ENCODE measurements around the gene ATP6V1B1.
A peak's percentile ranks its signal among the peaks of the same experiment; 100 is the strongest.

Gene ATP6V1B1

DNA sequence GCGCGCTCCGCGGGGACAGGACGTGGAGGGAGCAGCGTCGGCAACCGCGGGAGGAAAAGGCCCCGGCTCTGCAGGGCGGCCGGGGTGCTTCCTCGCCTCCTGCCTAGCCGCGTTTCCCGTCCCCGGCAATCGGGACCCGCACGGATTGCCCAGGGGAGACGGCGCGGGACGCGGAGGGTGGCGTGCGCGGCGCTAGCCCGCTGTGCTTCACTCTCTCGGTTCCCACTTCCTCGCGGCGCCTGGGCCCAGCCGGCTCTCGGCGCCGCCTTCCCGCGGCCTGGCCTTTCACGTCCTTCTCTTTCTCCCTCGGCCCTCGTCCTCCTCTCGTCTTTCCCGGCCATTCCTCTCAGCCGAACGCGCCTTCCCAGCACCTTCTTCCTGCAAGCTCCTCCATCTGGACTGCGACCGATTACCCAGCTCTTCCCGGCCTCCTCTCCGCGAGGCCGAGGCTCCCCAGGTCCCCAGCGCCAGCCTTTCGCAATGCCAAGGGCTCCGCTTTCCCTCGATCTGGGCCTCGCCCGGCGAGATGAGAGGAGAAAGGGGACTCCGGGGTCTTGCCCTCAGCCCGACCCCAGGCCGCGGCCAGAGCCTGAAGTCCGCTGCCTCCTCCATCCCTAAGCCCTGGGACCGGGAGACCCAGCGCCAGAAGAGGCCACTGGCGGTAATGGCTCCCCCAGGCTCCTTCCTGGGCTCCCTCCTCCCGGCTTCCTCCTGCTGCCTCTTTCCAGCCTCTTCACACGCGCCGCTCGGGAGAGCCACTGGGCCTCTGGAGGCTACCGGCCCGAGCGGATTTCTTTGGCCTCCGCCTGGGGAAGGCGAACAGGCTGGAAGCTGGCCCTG, 34.3 kb upstream of the ATP6V1B1 start:
- no peak for DNase-seq (ENCODE audit: low spot score)

DNA sequence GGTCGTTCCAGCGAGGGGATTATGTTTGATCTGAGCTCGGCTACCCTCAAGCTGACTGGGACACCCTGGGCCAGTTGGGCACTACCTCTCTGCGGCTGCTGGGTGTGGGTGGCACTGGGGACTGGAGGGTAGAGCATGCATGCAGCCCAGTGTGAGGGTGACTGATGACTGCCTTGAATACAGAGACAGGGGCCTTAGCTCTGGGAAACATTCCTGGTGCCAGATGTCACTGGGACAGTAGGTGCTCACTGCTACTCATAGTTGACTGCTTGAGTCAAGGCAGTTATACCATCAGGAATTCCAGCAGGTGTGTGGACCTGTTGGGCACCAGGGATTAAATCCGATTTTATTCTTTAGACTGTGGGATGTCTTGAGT, 33.6 kb upstream of the ATP6V1B1 start:
- no peak for DNase-seq (ENCODE audit: low spot score)

DNA sequence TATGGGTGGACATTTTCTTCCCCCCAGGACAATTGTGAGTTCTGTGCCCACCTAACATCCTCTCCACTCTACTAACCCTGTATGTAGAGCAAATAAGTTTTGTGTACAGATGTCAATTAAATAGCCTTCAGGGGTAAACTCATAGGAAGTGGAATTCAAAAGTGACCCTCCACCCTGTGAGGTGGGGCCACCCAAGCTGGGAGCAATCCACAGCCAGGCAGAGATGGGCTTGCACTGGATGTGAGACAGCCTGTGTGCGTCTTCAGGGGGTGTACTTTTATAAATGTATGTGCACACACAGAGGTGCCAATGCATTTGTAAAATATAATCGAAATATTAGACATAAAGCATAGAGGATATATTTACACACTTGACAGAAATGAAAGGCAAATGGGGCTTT, 33.1 kb upstream of the ATP6V1B1 start:
- DNase-seq (ENCODE audit: low spot score), result no peak

DNA sequence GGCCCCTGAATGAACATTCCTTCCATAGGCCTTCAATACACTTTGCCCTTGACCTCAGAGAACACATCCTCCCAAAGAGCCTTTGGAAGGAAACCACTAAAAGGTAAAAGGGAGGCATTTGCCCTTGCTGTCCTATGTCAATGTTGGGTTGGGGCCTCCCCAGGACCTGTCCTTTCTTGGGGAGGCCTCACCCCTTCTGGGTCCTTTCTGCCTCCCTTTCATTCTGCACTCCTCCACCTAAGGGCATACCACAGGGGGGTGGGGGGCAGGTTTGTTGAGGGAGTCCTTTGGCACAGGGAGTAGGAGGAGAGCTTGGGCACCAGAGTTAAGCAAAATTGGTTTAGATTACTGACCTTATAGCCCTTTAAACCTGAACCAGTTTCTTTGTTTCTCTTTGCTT, 32.5 kb upstream of the ATP6V1B1 start:
- DNase-seq (ENCODE audit: low spot score), result no peak

DNA sequence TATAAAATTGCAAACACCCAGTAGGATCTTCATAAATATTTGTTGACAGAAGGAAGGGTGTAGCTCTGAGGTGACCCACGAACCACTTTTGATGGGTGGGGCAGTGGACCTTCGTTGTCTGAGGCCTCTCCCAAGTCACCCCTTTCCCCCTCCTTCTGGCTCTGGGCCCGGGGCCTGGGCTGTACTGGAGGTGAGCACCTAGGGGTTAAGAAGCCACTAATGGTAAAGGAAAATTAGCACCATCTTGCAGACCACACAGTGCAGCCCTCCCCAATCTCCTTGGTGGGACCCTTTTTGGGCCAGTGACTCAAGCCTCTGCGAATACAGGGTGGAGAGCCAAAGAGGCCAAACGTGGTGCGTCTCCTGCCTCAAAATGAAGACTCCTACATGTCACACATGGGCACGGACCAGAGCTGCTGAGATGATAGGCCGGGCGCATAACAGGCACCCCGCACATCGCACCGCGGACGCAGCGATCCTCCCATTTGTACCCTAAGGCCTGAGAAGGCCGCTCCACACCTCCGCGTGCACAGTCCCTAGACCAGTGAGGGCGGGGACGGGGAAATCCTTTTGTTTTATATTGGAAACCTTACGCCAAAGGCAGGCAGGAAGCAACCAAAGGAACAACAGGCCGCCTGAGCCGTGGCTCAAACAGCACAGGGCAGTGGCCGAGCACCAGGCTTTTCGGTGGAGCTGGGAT, 31.9 kb upstream of the ATP6V1B1 start:
- DNase-seq (ENCODE audit: low spot score), result no peak

DNA sequence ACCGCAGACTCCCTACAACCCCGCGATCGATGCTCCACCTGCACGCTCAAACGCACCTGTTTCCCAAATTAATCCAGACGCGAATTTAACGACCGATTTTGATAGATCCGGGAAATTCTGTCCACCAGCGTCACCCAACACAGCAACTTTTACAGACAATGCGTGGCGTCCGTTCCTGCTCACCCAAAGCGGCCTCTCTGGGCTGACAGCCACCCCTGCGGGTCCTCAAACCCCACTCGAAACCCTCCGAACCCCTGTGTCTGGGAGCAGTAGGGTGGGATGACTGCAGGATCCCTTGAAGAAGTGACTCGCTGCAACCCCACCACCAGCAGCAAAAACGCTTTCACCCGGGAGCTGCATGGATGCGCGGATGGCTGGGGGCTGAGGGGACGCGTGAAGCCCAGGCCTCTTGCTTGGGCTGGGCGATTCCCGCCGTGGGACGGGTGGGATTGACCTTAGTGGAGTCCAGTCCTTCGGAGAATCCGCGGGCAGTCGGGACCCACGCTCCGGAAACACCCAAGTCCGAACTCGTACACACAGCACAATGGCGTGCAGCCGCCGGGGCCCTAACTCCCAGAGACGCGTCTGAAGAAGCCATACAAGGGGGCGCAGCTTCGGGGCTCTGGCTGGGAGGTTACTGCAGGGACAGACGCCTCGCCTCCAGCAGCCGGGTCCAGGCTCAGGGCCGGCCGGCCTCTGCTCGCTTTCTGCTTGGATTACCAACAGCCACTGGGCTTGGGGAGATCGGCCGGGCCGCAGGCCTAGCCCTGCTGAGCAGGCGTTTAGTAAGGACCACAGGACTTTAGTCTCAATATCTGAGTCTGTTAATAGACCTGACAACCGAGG, 31.1 kb upstream of the ATP6V1B1 start:
- no peak for DNase-seq (ENCODE audit: low spot score)

DNA sequence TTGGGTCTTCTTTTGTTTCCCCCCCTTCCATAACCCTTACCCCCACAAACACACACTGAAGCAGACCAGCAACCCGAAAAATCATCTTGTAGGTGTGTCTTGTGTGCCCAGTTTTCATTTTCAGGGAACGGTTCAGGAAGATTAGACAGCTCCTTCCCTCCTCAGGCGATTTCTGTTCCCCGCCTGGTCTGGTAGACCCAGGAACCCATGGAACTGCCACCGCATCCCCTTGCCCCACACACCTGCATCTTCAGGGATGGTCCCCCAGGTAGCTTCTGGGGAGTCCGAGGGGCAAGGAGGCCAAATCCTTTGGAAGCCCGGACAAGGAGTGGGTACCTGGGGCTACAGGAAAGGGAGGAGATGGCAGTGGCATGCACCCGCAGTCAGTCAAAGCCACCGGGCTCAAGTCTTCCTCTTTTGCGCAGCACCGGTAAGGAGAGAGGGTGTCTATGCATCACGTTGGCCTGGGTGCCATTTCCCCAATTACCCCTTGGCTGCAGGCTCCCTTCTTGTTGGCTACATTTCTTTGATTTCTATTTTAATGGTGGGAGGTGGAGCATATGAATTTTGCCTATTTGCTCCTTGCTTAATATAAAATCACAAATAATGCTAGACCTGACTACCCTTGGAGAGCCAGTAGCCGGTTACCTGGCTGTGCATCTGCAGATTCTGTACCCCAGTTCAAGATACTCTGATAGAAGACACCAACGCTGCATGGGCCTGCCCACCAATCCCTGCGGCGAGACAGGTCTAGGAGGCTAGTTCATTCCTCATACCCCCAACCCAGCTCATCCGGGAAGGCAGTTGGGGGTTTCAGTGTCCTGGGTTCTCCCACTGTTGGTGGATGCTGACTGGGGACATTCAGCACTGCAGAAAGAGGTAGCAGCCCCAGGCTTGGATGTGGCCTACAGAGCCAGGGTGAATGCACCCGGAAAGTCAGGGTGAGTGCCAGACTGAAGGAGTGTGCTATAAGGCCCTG, 30.0 kb upstream of the ATP6V1B1 start:
- DNase-seq (ENCODE audit: low spot score), result no peak

DNA sequence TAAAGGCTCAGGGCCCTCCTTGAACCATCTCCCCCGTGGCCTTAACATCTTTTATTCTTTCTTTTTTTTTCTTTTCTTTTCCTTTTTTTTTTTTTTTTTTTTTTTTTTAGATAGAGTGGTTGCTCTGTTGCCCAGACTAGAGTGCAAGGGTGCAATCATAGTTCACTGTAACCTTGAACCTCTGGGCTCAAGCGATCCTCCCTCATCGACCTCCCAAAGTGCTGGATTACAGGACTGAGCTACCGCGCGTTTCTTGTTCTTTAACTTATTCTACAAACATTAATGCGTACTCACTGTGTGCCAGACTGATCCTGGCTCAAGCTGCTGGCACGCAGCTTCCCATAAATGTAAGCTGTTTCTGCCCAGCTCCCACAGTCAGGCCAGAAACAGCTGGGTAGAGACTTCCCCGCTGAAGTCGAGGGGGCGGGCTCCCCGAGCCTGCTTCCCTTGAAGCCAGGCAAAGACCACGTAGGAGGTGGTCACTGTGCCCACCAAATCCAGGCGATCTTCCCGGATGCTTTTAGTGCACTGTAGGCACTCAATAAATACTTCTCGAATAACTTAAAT, 29.2 kb upstream of the ATP6V1B1 start:
- no peak for DNase-seq (ENCODE audit: low spot score)

DNA sequence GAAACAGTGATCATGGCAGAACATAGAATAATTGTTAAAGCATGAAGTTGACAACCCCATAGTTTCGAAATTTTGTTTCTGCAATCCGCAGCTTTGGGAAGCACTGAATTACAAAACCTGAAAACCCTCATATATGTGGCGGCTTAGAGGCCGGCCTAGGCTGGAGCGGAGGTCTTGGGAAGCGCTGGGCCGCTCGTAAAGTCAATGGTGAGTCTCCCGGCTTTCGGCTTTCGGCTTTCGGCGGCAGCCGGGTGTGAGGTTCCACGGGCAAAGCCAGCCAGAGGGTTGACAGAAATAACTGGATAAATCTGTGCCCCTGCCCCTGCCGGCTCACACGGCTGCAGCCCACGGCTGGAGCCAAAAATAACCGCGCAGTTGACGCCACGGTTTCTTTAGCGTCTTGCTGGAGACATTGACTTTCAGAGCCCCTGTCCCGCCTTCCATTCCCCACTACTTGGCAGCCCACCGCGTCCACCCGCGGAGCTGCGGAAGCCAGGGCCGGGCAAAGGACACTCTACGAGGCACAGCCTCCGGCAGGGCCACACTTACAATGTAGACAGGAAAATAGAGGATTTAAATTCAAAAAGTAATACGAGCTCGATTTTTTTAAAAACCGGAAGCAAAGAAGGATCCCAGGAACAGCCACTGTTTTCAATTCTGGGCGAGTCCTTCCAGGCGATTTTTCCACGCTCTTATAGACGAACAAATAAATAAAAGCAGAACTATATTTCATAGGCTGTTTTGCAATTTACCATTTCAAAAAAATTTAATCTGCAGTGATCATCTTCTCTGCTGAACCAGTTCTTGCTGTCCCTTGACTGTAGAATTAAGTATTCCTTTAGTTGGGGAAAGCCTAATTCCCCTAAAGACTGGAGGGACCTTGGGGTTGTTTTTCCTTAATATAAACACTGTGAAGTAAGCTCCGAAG, 28.3 kb upstream of the ATP6V1B1 start:
- DNase-seq (ENCODE audit: low spot score), result no peak

DNA sequence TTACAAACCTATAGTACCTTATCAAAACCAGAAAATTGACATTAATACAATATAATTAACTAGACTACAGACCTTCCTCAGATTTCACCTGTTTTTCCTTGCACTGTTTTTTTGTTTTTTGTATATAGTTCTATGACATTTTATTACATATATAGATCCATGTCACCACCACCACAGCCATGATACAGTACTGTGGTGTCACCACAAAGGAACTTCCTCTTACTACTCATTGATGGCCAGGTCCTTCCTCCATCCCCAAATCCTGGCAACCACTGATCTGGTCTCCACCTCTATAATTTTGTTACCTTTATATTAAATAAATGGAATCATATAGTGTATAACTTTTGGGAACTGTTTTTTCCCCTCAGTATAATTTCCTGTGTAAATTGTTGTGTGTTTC, 19.4 kb upstream of the ATP6V1B1 start:
- no peak for DNase-seq (ENCODE audit: low spot score)

DNA sequence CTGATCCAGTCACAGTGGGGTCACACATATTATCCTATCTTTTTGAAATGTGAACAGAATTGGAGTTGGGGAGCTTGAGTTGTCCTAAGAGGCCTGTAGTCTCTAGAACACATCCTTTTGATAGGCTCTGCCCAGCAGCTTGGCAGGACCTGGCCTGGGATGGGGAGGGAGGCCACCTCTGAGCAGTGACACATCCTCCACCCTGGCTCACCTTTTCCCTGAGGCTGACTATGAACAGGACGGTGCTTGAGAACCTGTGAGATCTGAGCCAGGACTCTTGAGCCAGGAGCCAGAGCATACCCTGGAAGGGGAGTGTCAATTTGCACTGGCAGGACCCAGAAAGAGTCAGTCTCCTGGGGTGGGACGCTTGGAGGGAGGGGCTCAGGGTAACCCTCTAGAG, 17.7 kb upstream of the ATP6V1B1 start:
- DNase-seq (ENCODE audit: low spot score), result no peak

DNA sequence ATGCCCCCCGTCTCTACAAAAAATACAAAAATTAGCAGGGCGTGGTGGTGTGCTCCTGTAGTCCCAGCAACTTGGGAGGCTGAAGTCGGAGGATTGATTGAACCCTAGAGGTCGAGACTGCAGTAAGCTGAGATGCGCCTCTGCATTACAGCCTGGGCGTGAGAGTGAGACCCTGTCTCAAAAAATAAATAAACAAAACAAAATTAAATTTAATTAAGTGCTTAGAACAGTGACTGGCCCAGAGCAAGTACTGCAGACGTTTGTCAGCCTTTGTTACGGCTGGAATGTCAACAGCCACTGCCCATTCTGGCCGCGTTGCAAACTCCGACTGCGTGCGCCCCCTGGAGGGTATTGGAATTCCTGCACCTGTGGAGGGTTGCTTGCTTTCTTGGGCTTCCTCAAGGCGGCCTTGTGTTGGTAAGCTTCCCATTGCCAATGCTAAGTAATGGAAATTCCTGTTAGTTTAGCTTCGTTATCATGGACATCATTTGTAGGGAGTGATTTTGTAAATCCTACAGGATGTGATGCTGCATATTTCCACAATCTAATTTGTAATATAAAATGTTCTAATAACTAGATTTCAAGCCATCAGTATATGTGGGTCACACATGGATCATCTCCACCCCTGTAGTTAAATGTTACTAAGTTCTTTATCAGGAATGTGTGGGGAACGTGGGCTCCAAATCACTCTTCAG, 15.9 kb upstream of the ATP6V1B1 start:
- peak; percentile 69 for DNase-seq (ENCODE audit: low spot score)

DNA sequence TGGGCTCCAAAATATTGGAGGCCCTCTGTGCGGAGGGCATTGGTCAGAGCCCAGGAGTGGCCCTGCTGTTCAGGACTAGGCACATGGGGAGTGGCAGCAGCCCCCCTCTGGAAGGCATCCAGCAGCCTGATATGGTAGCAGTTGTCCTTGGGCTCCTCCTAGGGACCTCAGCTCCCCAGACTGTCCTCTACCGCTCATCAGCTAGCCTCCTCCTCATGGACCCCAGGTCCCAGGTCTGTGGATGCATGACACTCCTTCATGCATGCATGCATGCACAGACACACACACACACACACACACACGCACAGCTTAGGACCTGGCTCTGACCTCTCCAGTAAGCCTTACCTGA, 15.4 kb upstream of the ATP6V1B1 start:
- DNase-seq (ENCODE audit: low spot score), result no peak

DNA sequence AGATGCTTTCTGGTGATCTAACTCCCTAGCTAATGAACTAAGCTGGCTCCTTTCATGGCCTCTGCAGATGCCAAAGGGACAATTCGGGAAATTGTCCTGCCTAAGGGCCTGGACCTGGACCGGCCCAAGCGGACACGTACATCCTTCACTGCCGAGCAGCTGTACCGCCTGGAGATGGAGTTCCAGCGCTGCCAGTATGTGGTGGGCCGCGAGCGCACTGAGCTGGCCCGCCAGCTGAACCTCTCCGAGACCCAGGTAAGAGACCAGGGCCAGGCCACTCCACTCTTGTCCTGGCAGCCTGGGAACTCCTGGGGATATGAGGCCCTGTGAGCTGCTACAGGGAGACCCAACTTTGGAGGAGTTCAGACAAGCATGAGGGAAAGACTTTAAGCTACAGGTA, 14.7 kb upstream of the ATP6V1B1 start:
- DNase-seq (ENCODE audit: low spot score), result no peak

DNA sequence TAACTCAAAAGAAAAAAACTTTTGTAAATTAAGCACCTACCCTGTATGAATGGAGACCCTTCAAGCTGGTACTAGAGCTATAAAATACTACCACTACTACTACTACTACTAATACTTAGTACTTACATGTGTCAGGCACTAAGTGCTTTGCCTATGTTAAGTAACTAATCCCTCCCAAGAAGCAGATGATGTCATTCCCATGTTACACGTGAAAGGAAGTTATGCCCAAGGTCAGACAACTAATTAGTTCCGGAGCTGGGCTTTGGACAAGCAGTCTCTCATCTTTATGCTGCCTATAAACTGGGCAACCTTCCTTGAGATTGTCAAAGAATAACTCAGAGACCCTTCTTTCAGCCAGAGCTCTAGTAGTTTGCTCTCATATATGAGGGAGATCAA, 13.9 kb upstream of the ATP6V1B1 start:
- DNase-seq (ENCODE audit: low spot score), result peak; percentile 19

DNA sequence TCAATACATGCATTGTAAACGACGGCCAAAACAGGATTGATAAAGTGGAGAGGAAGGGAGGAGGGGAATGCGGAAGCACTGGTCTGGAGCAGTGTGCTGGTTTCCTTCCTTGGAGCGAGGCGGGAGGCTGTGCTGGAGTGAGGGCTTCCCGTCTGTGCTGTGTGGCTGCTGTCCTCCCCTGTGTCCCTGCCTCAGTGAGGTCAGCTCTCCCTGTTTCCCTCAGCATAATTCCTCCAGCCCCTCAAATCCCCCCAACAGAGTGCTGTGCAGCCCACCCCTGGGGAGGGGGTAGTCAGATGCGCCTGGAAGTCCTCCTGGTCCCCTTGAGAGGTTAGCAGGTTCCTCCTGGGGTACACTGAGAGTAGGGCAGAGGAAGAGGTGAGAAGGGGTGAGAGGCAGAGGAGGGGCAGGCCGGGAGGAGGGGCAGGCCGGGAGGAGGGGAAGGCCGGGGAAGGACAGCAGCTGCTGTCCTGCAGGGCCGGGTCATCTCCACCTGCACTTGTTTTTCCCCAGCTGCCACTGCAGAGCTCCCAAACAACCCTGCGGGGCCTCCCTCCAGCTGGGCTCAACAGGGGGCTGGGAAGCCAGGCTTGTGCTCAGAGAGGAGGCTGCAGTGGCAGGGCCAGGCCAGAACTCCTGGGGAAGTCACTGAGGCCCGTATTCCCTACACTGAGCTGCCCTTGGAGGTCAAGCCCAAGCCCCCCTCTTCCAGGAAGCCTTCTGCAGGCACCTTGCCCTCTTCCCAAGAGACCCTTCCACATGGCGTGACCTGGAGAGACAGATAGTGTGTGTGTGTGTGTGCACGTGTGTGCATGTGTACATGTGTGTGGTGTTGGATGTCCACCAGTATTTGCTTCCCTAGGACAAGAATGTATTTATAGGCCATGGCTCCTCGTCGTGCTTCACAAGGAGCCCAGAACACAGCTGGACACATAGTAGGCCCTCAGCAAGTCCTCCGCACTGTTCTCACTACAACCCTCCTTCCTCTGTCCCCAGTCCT, 13.2 kb upstream of the ATP6V1B1 start:
- DNase-seq (ENCODE audit: low spot score), result no peak

DNA sequence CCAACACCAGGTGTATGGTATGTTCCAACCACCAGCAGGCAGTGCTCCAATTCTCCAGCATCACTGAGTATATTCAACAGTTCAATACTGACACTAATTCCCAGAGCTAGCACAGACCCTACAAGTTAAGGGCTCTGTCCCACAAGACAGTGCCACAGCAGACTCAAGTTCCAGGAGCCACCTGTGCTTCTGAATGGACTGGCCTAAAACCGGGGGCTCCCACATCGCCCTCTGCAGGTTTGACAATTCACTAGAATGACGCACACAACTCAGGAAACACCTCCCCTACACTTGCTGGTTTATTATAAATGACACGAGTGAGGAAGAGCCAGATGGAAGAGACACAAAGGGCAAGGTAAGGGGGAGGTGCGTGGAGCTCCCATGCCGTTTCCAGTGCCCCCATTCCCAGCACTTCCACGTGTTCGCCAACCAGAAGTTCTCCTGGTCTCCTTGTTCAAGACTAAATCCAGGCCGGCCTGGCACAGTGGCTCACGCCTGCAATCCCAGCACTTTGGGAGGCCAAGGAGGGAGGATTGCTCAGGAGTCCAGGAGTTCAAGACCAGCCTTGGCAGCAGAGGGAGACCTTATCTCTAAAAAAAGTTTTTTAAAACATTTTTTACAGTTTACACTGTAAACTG, 12.2 kb upstream of the ATP6V1B1 start:
- DNase-seq (ENCODE audit: low spot score), result peak; percentile 24

DNA sequence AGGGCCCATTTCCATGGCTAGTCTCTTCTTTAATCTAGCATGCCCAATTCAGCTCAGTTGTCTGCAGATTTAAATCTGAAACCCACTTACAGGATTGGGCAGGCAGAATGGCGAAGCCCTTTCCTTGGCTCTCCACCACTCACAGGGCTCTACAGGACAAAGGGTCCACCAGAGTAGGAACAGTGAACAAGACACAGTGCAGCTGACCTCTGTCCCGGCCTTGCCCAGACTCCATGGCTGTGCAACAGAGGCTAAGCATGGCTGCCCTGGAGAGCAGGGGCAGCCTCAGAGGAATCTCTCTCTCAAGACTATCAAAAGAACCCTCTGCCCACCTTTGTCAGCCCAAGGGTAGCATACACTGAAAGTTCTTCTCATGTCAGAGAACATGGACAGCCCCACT, 9.7 kb upstream of the ATP6V1B1 start:
- DNase-seq (ENCODE audit: low spot score), result no peak

Measured in RKO (cell line).